K562 (cell line): ENCODE measurements around the gene DRG1. TPM values are rescaled to one million over a fixed set of nuclear protein-coding genes. Genes with fewer than 3 reads are reported as not detected.

ENCODE experiments used
- ATAC-seq: fragments of 200-7000 bp; cut with Tn5 transposase; 3 replicates; pipeline ENCODE4 v1.9.1; 2020; ENCODE audit warnings: moderate library complexity
- BruUV-seq: library from RNA; stranded (reverse); fragments of 400-500 nt; replicated peaks from 2 replicates; lab custom pipeline; 2021; lab: Mats Ljungman, UMichigan
- CTCF ChIA-PET: fragments of 300-600 bp; formaldehyde crosslinking; extraction: SDS; loops from one replicate; lab custom pipeline; 2021; ENCODE audit warnings: low intra/inter-chr PET ratio; lab: Yijun Ruan, JAX
- POLR2A ChIA-PET: fragments of 300-600, 350-650 bp; sonication (Branson Sonifier 250); formaldehyde crosslinking; extraction: SDS; loops from one replicate; lab custom pipeline; 2021; ENCODE audit warnings: antibody characterized with exemption, inconsistent platforms; lab: Yijun Ruan, JAX
- DNase-seq, 4 experiments: peaks; one replicate each; pipeline versions ENCODE4 v3.0.0 to v3.0.0-alpha.2; 2011 to 2018; ENCODE audit warnings: low spot score in 3 of 4, mixed read lengths in 3 of 4; ENCODE audit errors: extremely low read depth in 1 of 4
- FAIRE-seq: peaks from 2 replicates; lab custom pipeline; 2011; peaks lifted over from hg19 to GRCh38; lab: Jason Lieb, UNC
- H2AFZ ChIP-seq: 2 replicates; pipeline ENCODE4 v1.6.0; 2011; ENCODE audit warnings: low read depth, low read length, control low read depth, inconsistent platforms
- H3K27ac ChIP-seq: fragments of 200-600 bp; 3 replicates; pipeline ENCODE4 v1.8.0; 2011; ENCODE audit warnings: low read depth, mild to moderate bottlenecking, control low read depth, inconsistent platforms, low read length, moderate library complexity, mixed read lengths; ENCODE audit errors: extremely low read depth
- H3K27me3 ChIP-seq, 2 experiments: fragments of 300-600 bp in 1 of 2; 2 replicates in 1 of 2; 3 replicates in 1 of 2; pipeline versions ENCODE4 v1.6.0 to v1.8.0; 2011; ENCODE audit warnings: inconsistent platforms in 2 of 2, low read length in 2 of 2, mild to moderate bottlenecking in 1 of 2, mixed read lengths in 1 of 2, moderate library complexity in 1 of 2; ENCODE audit not compliant: control insufficient read depth in 2 of 2, insufficient read depth in 2 of 2
- H3K36me3 ChIP-seq: fragments of 300-600 bp; 3 replicates; pipeline ENCODE4 v1.8.0; 2011; ENCODE audit warnings: mild to moderate bottlenecking, low read length, inconsistent platforms; ENCODE audit not compliant: control insufficient read depth, insufficient read depth
- H3K4me1 ChIP-seq, 2 experiments: fragments of 200-600 bp in 1 of 2; replicated peaks in 1 of 2; 2 replicates in 1 of 2; 3 replicates in 1 of 2; pipeline versions ENCODE4 v1.5.1 to v1.8.0; 2011; ENCODE audit warnings: inconsistent platforms in 2 of 2, low read length in 2 of 2, mild to moderate bottlenecking in 1 of 2, mixed read lengths in 1 of 2, moderate library complexity in 1 of 2; ENCODE audit not compliant: control insufficient read depth in 2 of 2, insufficient read depth in 2 of 2
- H3K4me2 ChIP-seq: 2 replicates; pipeline ENCODE4 v1.6.1; 2011; ENCODE audit warnings: low read length, control low read depth, inconsistent platforms, mixed read lengths; ENCODE audit not compliant: insufficient read depth
- H3K4me3 ChIP-seq: fragments of 200-600 bp; sonication (generic), shearing (Covaris generic); 2 replicates; pipeline ENCODE4 v1.5.1; 2016; ENCODE audit warnings: control low read depth, inconsistent platforms
- H3K79me2 ChIP-seq: fragments of 200-600 bp; 3 replicates; pipeline ENCODE4 v1.8.0; 2011; ENCODE audit warnings: low read length, inconsistent platforms; ENCODE audit not compliant: control insufficient read depth, insufficient read depth
- H3K9ac ChIP-seq, 2 experiments: 2 replicates each; pipeline versions ENCODE4 v1.6.0 to v1.6.1; 2011; ENCODE audit warnings: low read depth in 2 of 2, low read length in 2 of 2, control low read depth in 1 of 2, inconsistent platforms in 1 of 2, mild to moderate bottlenecking in 1 of 2, mixed read lengths in 1 of 2; ENCODE audit not compliant: insufficient read depth in 1 of 2
- H3K9me1 ChIP-seq: one replicate; pipeline ENCODE4 v1.6.0; 2011; ENCODE audit warnings: inconsistent platforms, mild to moderate bottlenecking, low read length, moderate library complexity; ENCODE audit not compliant: control insufficient read depth, insufficient read depth
- H3K9me3 ChIP-seq: replicated peaks from 2 replicates; pipeline ENCODE4 v1.5.1; 2011; ENCODE audit warnings: low read depth, low read length, inconsistent platforms; ENCODE audit not compliant: control insufficient read depth, insufficient read depth
- H4K20me1 ChIP-seq: replicated peaks from 2 replicates; pipeline ENCODE4 v1.6.1; 2011; ENCODE audit warnings: low read length, inconsistent platforms, mixed read lengths; ENCODE audit not compliant: control insufficient read depth, insufficient read depth
- CBX2 ChIP-seq: fragments of 200-600 bp; sonication (generic); IDR thresholded peaks from one replicate; pipeline ENCODE4 v1.6.1; 2012; ENCODE audit warnings: mild to moderate bottlenecking, low read length, inconsistent platforms; ENCODE audit not compliant: insufficient read depth, poor library complexity, severe bottlenecking
- FOXA1 ChIP-seq: fragments of 450-650 bp; IDR thresholded peaks from 2 replicates; pipeline ENCODE4 v1.6.1; 2016; ENCODE audit warnings: mild to moderate bottlenecking, borderline replicate concordance
- JUNB ChIP-seq: fragments of 450-650 bp; formaldehyde crosslinking; conservative IDR thresholded peaks from 2 replicates; pipeline ENCODE4 v1.4.0; 2020; ENCODE audit warnings: mild to moderate bottlenecking
- NR1H2 ChIP-seq: sonication (generic); formaldehyde crosslinking; IDR thresholded peaks from 2 replicates; pipeline ENCODE4 v1.4.0; 2020; ENCODE audit warnings: mild to moderate bottlenecking, missing genetic modification reagents
- POLR2G ChIP-seq: fragments of 200-400 bp; formaldehyde crosslinking; IDR thresholded peaks from 2 replicates; pipeline ENCODE4 v1.6.1; 2017; ENCODE audit warnings: low read depth, mild to moderate bottlenecking, antibody characterized with exemption, low read length, moderate library complexity
- whole genome bisulfite sequencing: fragments of 100-300 bp; shearing (Covaris generic); methylation state at CpG from one replicate; pipeline ENCODE4 v1.1.6; 2016; ENCODE audit warnings: low coverage, mixed read lengths; ENCODE audit not compliant: insufficient coverage; ENCODE audit errors: missing lambda C conversion rate; 5-methylcytosine and 5-hydroxymethylcytosine counted together
- in situ Hi-C: fragments of 300-500 bp; cut with MboI; formaldehyde crosslinking; loops from 4 replicates; pipeline ENCODE4 v1.15.0; 2018; ENCODE audit warnings: inconsistent platforms, mixed read lengths
- intact Hi-C: fragments of 100-400 bp; cut with micrococcal nuclease; formaldehyde crosslinking; loops from 2 replicates; pipeline ENCODE4 v1.14.2; 2022
- polyA plus RNA-seq, 8 experiments: library from polyadenylated mRNA; depleted of rRNA in 4 of 8; stranded (reverse) in 5 of 8; unstranded in 3 of 8; fragments of >200 nt; fragmentation: Nextera tagmentation in 2 of 8; fragmentation: Illumina TruSeq in 1 of 8; extraction: Ambion mirVana in 2 of 8; extraction: Trizol in 1 of 8; gene quantifications; 2 replicates each; pipeline versions ENCODE4 v1.2.1 to v1.2.3, GENCODE V29; 2011 to 2014; ENCODE audit warnings: inconsistent platforms in 1 of 8, missing spikeins in 1 of 8
- total RNA-seq, 7 experiments: library from RNA; depleted of rRNA in 6 of 7; stranded (reverse); fragments of >200 nt in 6 of 7; fragmentation: Illumina TruSeq in 2 of 7; extraction: Trizol in 2 of 7; gene quantifications; 2 replicates each; pipeline versions ENCODE4 v1.2.1 to v1.2.3, GENCODE V29; 2011 to 2021; ENCODE audit warnings: low replicate concordance in 1 of 7
- TF ChIP-seq, protein P1 (sequence below): fragments of 450-650 bp; formaldehyde crosslinking; IDR thresholded peaks from 2 replicates; pipeline ENCODE4 v1.4.0; 2022; ENCODE audit warnings: mild to moderate bottlenecking, moderate library complexity
- TF ChIP-seq, protein P2 (sequence below): sonication (generic); formaldehyde crosslinking; IDR thresholded peaks from 2 replicates; pipeline ENCODE4 v1.8.0; 2023; ENCODE audit warnings: mild to moderate bottlenecking, missing genetic modification reagents

DRG1 gene
- total and polyA plus RNA-seq, 9 of the 15 experiments (the other 6 are each of a cell fraction or from before 2014, with no cell fraction given) = 76.4 to 211 (median 93.3) TPM

DNA sequence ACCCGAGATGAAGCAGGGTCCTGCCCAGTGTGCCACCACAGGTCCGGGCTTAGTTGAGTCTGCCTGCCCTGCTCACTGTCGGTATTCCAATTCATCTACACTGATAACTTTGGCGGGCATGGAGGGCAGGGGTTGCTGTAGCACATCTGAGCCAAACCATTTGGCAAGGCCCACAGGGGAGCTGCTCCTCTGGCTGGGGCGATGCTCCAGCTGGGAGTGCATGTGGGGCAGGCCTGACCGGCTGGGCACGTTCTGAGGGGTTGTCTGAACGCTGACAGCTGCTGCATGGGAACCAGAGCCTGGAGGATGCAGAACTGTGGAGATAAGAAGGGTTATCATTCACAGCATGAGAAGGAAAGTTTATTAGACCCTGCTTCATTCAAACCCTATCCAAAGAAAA, 40.4 kb downstream of the DRG1 start:
- Histone ChIP-seq H3K79me2 (no peaks in the 10 kb centered on the region), H3K9me1 (no peaks in the 10 kb centered on the region)
- DNase-seq = no peak
- TF ChIP-seq, protein P1, sequence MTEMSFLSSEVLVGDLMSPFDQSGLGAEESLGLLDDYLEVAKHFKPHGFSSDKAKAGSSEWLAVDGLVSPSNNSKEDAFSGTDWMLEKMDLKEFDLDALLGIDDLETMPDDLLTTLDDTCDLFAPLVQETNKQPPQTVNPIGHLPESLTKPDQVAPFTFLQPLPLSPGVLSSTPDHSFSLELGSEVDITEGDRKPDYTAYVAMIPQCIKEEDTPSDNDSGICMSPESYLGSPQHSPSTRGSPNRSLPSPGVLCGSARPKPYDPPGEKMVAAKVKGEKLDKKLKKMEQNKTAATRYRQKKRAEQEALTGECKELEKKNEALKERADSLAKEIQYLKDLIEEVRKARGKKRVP (CRISPR knock-in tag) = no peak
- TF ChIP-seq JUNB (CRISPR knock-in tag) = no peak
- TF ChIP-seq POLR2G = peak; percentile 46
- TF ChIP-seq, all 486 proteins: peak for 1
- ChIA-PET CTCF (no interaction called here), POLR2A (interaction anchor here (1.1 to 1.4 kb wide), 2 partner anchors 8 to 23 kb away, joined by 3 to 4 read pairs; no protein-coding TSS in a partner anchor)
- no TSS peak for BruUV-seq
- intact Hi-C loops (no loop called here), in situ Hi-C loops (no loop called here)
- H3K27ac ChIP-seq = no peak overlapping the region
- no peak for ATAC-seq
- H3K4me1 ChIP-seq = peaks cover 0 to 3% of the 10 kb centered on the region in 2 experiments; a peak in 1 of 5 replicates
- no peak for FAIRE-seq
- H4K20me1 ChIP-seq = no peaks in the 10 kb centered on the region
- H3K4me2 ChIP-seq = no peak overlapping the region
- H2AFZ ChIP-seq = no peak overlapping the region
- H3K9me3 ChIP-seq = no peaks in the 10 kb centered on the region
- no peak overlapping the region for H3K4me3 ChIP-seq
- WGBS = 65% methylated on average over 6 of the region's 8 CpGs
- 0 out of 4 replicates have a peak overlapping the region, but pooled peaks of 1 of the 2 experiments have one; percentile 33 for H3K9ac ChIP-seq
- peaks cover 87% of the 10 kb centered on the region for H3K36me3 ChIP-seq
- H3K27me3 ChIP-seq = no peaks in the 10 kb centered on the region

DNA sequence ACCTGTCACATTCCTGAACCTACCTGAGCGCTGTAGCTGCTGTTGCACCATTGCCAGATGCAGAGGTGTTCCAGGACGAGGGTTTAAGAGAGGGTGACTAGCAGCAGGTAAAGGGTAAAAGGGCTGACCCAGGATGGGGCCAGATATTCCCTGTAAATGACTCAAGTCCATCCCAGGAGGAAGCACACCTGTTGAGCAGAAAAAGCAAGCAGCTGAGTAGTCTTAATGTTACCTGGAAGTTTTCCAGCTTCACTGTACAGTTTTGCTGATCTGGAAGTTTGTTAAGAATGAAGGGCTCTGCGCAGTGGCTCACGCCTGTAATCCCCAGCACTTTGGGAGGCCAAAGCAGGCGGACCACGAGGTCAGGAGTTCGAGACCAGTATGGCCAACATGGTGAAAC, 41.3 kb downstream of the DRG1 start:
- Histone ChIP-seq H3K9ac (no peak overlapping the region), H3K4me1 (peaks cover 0 to 3% of the 10 kb centered on the region in 2 experiments; a peak in 1 of 5 replicates), H3K4me3 (no peak overlapping the region), H2AFZ (no peak overlapping the region), H3K4me2 (no peak overlapping the region), H3K79me2 (no peaks in the 10 kb centered on the region), H3K9me3 (no peaks in the 10 kb centered on the region), H3K9me1 (no peaks in the 10 kb centered on the region), H4K20me1 (no peaks in the 10 kb centered on the region)
- no TSS peak for BruUV-seq
- DNase-seq (no peak), FAIRE-seq (no peak), ATAC-seq (no peak)
- ChIA-PET POLR2A (interaction anchor here (0.7 to 1.2 kb wide), 3 partner anchors 11 to 24 kb away, joined by 3 read pairs; no protein-coding TSS in a partner anchor), CTCF (no interaction called here)
- in situ Hi-C loops (no loop called here), intact Hi-C loops (no loop called here)
- WGBS = 88% methylated on average over 7 of the region's 7 CpGs
- TF ChIP-seq NR1H2 (CRISPR knock-in tag) (no peak), FOXA1 (no peak), CBX2 (no peak)
- TF ChIP-seq, protein P2, sequence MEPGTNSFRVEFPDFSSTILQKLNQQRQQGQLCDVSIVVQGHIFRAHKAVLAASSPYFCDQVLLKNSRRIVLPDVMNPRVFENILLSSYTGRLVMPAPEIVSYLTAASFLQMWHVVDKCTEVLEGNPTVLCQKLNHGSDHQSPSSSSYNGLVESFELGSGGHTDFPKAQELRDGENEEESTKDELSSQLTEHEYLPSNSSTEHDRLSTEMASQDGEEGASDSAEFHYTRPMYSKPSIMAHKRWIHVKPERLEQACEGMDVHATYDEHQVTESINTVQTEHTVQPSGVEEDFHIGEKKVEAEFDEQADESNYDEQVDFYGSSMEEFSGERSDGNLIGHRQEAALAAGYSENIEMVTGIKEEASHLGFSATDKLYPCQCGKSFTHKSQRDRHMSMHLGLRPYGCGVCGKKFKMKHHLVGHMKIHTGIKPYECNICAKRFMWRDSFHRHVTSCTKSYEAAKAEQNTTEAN (CRISPR knock-in tag) = no peak
- TF ChIP-seq, all 486 proteins: peak for 0
- Histone ChIP-seq H3K36me3 (peaks cover 88% of the 10 kb centered on the region), H3K27ac (no peak overlapping the region), H3K27me3 (no peaks in the 10 kb centered on the region)
